Erythroblast (primary cell): ENCODE data around the gene RPA4.

Source experiments
- GATA1 ChIP-seq: IDR thresholded peaks from 2 replicates; pipeline ENCODE4 v1.6.1; 2011; ENCODE audit warnings: low read depth, mild to moderate bottlenecking, control low read depth, low read length, moderate library complexity
- POLR2A ChIP-seq: IDR thresholded peaks from 2 replicates; pipeline ENCODE4 v1.6.1; 2011; ENCODE audit warnings: mild to moderate bottlenecking, low read length

DNA sequence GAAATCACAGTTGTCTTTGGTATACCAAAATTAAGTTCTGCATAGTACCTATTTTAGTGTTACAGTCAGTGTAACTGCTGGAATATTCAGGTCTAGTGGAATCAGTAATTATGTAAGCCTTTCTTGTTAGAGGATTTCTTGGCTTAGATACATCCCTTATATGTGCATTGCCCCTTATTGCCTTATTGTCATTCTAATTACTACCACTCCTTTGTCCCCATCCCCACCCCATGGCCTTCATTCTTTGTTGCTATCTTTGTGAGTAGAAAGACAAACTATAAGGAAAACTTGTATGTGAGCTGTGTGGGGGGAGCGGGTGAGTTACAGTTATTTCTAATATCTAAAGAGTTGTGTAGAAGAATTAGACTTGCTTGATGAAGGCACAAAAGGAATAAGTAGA is 36.9 kb upstream of the RPA4 start:
- TF ChIP-seq POLR2A (no peak), GATA1 (no peak)
